ENCODE measurements around the gene ZDHHC4.

Gene ZDHHC4

DNA sequence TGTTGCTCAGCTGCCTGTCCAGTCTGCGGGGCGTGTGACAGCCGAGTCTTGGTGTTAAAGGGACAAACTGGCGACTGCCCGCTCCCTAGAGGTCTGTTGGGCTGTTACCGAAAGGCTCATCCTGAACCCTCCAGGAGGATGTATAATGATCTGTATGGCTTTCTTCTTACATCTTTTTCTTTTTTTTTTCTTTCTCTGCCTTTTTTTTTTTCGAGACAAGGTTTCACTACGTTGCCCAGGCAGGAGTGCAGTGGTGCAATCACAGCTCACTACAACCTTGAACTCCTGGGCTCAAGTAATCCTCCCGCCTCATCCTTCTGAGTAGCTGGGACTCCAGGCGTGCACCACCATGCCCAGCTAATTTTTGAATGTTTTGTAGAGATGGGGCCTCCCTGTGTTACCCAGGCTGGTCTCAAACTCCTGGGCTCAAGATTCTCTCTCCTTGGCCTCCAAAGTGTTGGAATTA is 13.4 kb downstream of the ZDHHC4 start:
- TF ChIP-seq, protein P1, sequence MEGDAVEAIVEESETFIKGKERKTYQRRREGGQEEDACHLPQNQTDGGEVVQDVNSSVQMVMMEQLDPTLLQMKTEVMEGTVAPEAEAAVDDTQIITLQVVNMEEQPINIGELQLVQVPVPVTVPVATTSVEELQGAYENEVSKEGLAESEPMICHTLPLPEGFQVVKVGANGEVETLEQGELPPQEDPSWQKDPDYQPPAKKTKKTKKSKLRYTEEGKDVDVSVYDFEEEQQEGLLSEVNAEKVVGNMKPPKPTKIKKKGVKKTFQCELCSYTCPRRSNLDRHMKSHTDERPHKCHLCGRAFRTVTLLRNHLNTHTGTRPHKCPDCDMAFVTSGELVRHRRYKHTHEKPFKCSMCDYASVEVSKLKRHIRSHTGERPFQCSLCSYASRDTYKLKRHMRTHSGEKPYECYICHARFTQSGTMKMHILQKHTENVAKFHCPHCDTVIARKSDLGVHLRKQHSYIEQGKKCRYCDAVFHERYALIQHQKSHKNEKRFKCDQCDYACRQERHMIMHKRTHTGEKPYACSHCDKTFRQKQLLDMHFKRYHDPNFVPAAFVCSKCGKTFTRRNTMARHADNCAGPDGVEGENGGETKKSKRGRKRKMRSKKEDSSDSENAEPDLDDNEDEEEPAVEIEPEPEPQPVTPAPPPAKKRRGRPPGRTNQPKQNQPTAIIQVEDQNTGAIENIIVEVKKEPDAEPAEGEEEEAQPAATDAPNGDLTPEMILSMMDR (IDR thresholded peaks at IDR 0.05; ENCODE audit: insufficient read depth, low read depth, low read length, missing control alignments): no peak
- peak overlapping the region; percentile 74 for H3K4me3 ChIP-seq (ENCODE audit: low read length)
- DNase-seq (ENCODE audit: low read depth): peak; percentile 27

DNA sequence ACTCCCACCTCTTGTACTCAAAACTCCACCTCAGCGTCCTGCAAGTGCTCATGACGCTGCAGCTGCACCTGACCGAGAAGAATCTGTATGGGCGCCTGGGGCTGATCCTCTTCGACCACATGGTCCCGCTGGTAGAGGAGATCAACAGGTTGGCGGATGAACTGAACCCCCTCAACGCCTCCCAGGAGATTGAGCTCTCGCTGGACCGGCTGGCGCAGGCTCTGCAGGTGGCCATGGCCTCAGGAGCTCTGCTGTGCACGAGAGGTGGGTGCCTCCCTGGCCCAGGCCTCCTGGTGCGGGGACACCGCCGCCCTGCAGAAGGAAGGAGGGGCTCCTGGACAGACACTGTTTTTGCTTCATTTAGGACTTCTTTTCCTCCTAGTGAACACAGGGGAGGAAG is 22.8 kb downstream of the ZDHHC4 start:
- TF ChIP-seq, protein P1 (IDR thresholded peaks at IDR 0.05; ENCODE audit: insufficient read depth, low read depth, low read length, missing control alignments): no peak
- no peak for DNase-seq (ENCODE audit: low read depth)
- H3K4me3 ChIP-seq (ENCODE audit: low read length): no peak overlapping the region

DNA sequence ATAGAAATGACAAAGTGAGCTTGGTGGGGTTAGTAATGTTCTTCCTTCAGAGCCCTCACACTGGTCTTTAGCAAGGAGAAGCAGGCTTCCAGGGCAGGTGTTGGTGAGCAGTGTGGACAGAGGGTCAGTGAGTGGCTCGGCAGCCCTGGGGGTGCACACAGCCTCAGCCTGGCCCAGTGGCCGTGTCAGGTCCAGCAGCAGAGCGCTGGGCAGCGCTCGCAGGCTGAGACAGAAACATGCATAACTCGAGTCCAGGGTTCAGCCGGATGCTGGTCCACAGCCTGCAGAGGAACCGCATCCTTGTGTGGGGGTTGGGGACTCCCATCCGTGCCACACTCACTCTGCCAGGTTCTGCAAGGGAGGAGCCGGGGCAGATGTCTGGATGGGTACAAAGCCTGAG is 27.2 kb downstream of the ZDHHC4 start:
- no peak for DNase-seq (ENCODE audit: low read depth)
- H3K4me3 ChIP-seq (ENCODE audit: low read length): no peak overlapping the region
- TF ChIP-seq, protein P1 (IDR thresholded peaks at IDR 0.05; ENCODE audit: insufficient read depth, low read depth, low read length, missing control alignments): no peak

DNA sequence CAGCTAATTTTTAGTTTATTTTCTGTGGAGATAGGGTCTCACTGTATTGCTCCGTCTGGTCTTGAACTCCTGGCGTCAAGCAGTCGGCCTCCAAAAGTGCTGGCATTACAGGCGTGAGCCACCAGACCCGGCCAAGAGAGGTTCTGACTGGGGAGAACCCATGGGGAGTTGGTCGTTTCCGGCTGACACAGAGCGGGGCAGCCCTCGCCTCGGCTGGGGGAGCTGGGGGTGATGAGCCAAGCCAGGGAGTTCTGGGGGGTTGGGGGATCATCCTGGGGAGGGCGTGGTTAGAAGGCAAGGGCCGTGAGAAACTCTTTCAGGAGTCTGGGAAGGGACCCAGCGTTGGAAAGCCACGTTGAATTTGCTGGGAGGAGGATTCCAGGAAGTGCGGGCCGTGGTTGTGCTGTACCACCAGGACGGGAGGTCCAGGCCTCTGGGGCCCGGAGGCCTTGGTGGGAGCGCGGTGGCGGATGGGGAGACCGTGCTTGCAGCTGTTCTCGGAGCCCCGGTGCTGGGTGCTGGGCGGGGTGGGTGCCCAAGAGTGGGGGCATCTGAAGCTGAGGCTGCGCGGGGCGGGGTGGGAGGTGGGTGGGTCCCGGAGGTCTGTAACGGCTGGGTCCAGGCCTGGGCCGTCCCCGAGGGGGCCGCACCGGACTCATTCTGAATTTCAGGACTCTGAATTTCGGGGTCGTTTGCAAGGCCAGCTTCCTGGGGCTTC is 29.8 kb downstream of the ZDHHC4 start:
- TF ChIP-seq, protein P1 (IDR thresholded peaks at IDR 0.05; ENCODE audit: insufficient read depth, low read depth, low read length, missing control alignments): no peak
- H3K4me3 ChIP-seq (ENCODE audit: low read length): no peak overlapping the region

DNA sequence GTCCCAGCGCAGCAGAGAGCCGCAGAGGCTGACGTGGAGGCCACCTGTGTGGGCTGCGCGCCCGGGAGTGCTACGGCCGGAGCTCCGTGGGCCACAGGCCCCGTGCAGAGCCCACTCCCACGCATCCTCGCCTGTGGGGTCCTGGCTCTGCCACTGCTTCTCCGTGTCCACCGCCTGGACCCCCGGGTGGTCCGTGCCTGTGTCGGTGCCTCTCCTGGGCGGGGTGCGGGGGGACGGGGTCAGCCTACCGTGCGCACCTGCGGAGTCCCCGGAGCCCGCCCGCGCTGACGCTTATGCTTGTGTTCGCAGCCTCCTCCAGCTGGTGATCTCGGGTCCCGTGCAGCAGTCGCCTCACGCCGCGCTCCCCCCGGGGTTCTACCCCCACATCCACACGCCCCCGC is 30.4 kb downstream of the ZDHHC4 start:
- TF ChIP-seq, protein P1 (IDR thresholded peaks at IDR 0.05; ENCODE audit: insufficient read depth, low read depth, low read length, missing control alignments): no peak
- H3K4me3 ChIP-seq (ENCODE audit: low read length): no peak overlapping the region
- DNase-seq (ENCODE audit: low read depth): no peak

More for the DNA sequence above, 29.8 kb downstream of the ZDHHC4 start:
- no peak for DNase-seq (ENCODE audit: low read depth)

DNA sequence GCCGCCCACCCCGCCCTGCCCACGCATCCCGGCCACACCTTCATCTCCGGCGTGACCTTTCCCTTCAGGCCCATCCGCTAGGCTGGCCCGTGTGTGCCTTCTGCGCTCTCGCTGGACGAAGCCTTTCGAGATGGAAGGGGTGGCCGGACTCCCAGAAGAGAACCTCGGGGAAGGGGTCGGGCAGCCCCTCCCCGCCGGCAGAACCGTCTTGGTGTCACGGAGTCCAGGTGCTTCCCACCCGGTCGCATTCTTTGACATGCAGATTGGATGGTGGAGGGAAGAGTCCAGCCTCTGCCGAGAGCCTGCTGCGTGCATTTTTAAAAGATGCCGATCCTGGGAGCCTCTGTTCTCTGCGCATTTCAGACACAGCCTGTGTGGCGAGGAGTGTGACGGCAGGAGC is 30.8 kb downstream of the ZDHHC4 start:
- H3K4me3 ChIP-seq (ENCODE audit: low read length): no peak overlapping the region
- DNase-seq (ENCODE audit: low read depth): no peak
- TF ChIP-seq, protein P1 (IDR thresholded peaks at IDR 0.05; ENCODE audit: insufficient read depth, low read depth, low read length, missing control alignments): no peak

DNA sequence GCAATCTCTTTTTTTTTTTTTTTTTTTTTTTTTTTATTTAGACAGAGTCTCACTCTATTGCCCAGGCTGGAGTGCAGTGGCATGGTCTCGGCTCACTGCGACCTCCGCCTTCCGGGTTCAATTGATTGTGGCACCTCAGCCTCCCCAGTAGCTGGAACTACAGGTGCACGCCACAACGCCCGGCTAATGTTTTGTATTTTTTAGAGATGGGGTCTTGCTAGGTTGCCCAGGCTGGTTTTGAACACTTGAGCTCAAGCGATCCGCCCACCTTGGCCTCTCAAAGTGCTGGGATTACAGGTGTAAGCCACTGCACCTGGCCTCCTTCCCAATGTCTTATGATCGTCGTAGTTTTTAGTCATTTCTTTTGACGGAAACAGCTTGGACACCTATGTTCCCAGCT is 31.5 kb downstream of the ZDHHC4 start:
- TF ChIP-seq, protein P1 (IDR thresholded peaks at IDR 0.05; ENCODE audit: insufficient read depth, low read depth, low read length, missing control alignments): no peak
- no peak for DNase-seq (ENCODE audit: low read depth)

More for the DNA sequence above, 31.5 kb downstream of the ZDHHC4 start:
- H3K4me3 ChIP-seq (ENCODE audit: low read length): no peak overlapping the region
